B cell (primary cell): ENCODE data around the gene WDFY4. TPM values are rescaled to one million over a fixed set of nuclear protein-coding genes. Genes with fewer than 3 reads are reported as not detected.

Experiments used
- ATAC-seq: fragments of 200-7000 bp; cut with Tn5 transposase; one replicate; pipeline ENCODE4 v1.10.0; 2021; ENCODE audit warnings: low read depth, mild to moderate bottlenecking, moderate number of reproducible peaks, moderate library complexity
- CTCF ChIA-PET: fragments of 350-600 bp; sonication (Branson Sonifier 250); formaldehyde crosslinking; loops from one replicate; lab custom pipeline; 2021; ENCODE audit warnings: antibody characterized with exemption, inconsistent platforms; lab: Charles Lee
- POLR2A ChIA-PET: fragments of 350-600 bp; sonication (Branson Sonifier 250); formaldehyde crosslinking; loops from one replicate; lab custom pipeline; 2021; ENCODE audit warnings: antibody characterized with exemption; lab: Charles Lee
- DNase-seq: peaks from one replicate; pipeline ENCODE4 v3.0.0; 2013
- H2AFZ ChIP-seq: 2 replicates; pipeline ENCODE4 v1.6.1; 2012; ENCODE audit warnings: mild to moderate bottlenecking, low read depth, low read length; ENCODE audit not compliant: insufficient read depth, poor library complexity, severe bottlenecking
- H3K27ac ChIP-seq, 2 donors: 1 replicate in 1 of 2; 2 replicates in 1 of 2; pipeline ENCODE4 v1.5.1; 2012 to 2013; ENCODE audit warnings: low read length in 2 of 2, mild to moderate bottlenecking in 2 of 2, moderate library complexity in 1 of 2
- H3K27me3 ChIP-seq, 4 experiments: fragments of 200-600 bp in 1 of 4; sonication (generic) in 1 of 4; replicated peaks in 1 of 4; 1 replicate in 2 of 4; 2 replicates in 2 of 4; pipeline versions ENCODE4 v1.6.1 to v1.7.0; 2013 to 2016; ENCODE audit warnings: low read length in 3 of 4, mild to moderate bottlenecking in 2 of 4, mixed read lengths in 1 of 4, moderate library complexity in 1 of 4; ENCODE audit not compliant: insufficient read depth in 4 of 4, control insufficient read depth in 3 of 4; ENCODE audit errors: control extremely low read depth in 1 of 4
- H3K36me3 ChIP-seq, 2 experiments: replicated peaks in 1 of 2; 1 replicate in 1 of 2; 2 replicates in 1 of 2; pipeline versions ENCODE4 v1.6.1 to v1.7.1; 2013; ENCODE audit warnings: low read length in 1 of 2; ENCODE audit not compliant: insufficient read depth in 2 of 2, control insufficient read depth in 1 of 2; ENCODE audit errors: control extremely low read depth in 1 of 2, extremely low read depth in 1 of 2
- H3K4me1 ChIP-seq, 2 donors: fragments of 200-600 bp in 1 of 2; sonication (generic) in 1 of 2; 1 replicate in 1 of 2; 2 replicates in 1 of 2; pipeline versions ENCODE4 v1.5.1 to v1.6.1; 2013 to 2017; ENCODE audit warnings: low read length in 2 of 2; ENCODE audit not compliant: control insufficient read depth in 2 of 2, insufficient read depth in 2 of 2
- H3K4me2 ChIP-seq: replicated peaks from 2 replicates; pipeline ENCODE3; 2012; ENCODE audit warnings: mild to moderate bottlenecking, low read depth, low read length; ENCODE audit not compliant: poor library complexity, severe bottlenecking
- H3K4me3 ChIP-seq, 5 experiments: fragments of 200-600 bp in 1 of 5; sonication (generic) in 1 of 5; 1 replicate in 3 of 5; 2 replicates in 2 of 5; pipeline versions ENCODE4 v1.5.1 to v1.7.0; 2011 to 2016; ENCODE audit warnings: low read length in 4 of 5, mild to moderate bottlenecking in 4 of 5, low read depth in 2 of 5, control low read depth in 1 of 5, moderate library complexity in 1 of 5; ENCODE audit not compliant: insufficient read depth in 1 of 5; ENCODE audit errors: control extremely low read depth in 1 of 5, extremely low read depth in 1 of 5
- H3K79me2 ChIP-seq: fragments of 200-600 bp; sonication (generic); one replicate; pipeline ENCODE4 v1.6.0; 2016; ENCODE audit warnings: low read length; ENCODE audit not compliant: control insufficient read depth, insufficient read depth
- H3K9ac ChIP-seq: fragments of 200-600 bp; sonication (generic); 2 replicates; pipeline ENCODE4 v1.6.1; 2017; ENCODE audit warnings: mild to moderate bottlenecking, low read length, moderate library complexity
- H3K9me3 ChIP-seq, 3 donors: one replicate each; pipeline versions ENCODE4 v1.6.1 to v1.7.1; 2013; ENCODE audit warnings: low read length in 2 of 3; ENCODE audit not compliant: control insufficient read depth in 2 of 3, insufficient read depth in 1 of 3; ENCODE audit errors: control extremely low read depth in 1 of 3
- H4K20me1 ChIP-seq: 2 replicates; pipeline ENCODE4 v1.6.0; 2012; ENCODE audit warnings: mild to moderate bottlenecking, low read length; ENCODE audit not compliant: insufficient read depth, control insufficient read depth, poor library complexity, severe bottlenecking
- H3K27ac Mint-ChIP-seq: one replicate; pipeline ENCODE4 v1.8.0; 2021; ENCODE audit warnings: mixed read lengths
- H3K27me3 Mint-ChIP-seq: one replicate; pipeline ENCODE4 v1.8.0; 2021; ENCODE audit warnings: mixed read lengths
- H3K4me1 Mint-ChIP-seq: one replicate; pipeline ENCODE4 v1.8.0; 2021; ENCODE audit warnings: mixed read lengths
- H3K4me3 Mint-ChIP-seq: one replicate; pipeline ENCODE4 v1.8.0; 2021; ENCODE audit warnings: mixed read lengths
- H3K9me3 Mint-ChIP-seq: one replicate; pipeline ENCODE4 v1.8.0; 2022; ENCODE audit warnings: mixed read lengths; ENCODE audit not compliant: insufficient read depth
- EZH2 ChIP-seq: IDR thresholded peaks from 2 replicates; pipeline ENCODE4 v1.6.1; 2012; ENCODE audit warnings: borderline replicate concordance, low read depth, mild to moderate bottlenecking, moderate library complexity, low read length; ENCODE audit not compliant: insufficient read depth, poor library complexity, severe bottlenecking
- WGBS: methylation state at CpG from one replicate; pipeline ENCODE4 v1.1.5; 2013; ENCODE audit warnings: missing lambda C conversion rate; ENCODE audit not compliant: insufficient coverage; 5-methylcytosine and 5-hydroxymethylcytosine counted together
- intact Hi-C: fragments of 100-400 bp; cut with micrococcal nuclease; formaldehyde crosslinking; loops from one replicate; pipeline ENCODE4 v1.10.0; 2022
- polyA plus RNA-seq: library from polyadenylated mRNA; depleted of rRNA; stranded (reverse); fragments of >200 nt; gene quantifications from 2 replicates; pipeline ENCODE4 v1.2.3, GENCODE V29; 2012
- total RNA-seq, 2 donors: library from RNA; stranded (reverse); fragments of 120-200 nt in 1 of 2; gene quantifications; 1 replicate in 1 of 2; 2 replicates in 1 of 2; pipeline versions ENCODE4 v1.2.3 to v1.2.4, GENCODE V29; 2013 to 2022
- TF ChIP-seq, protein P1 (sequence below): fragments of 200-600 bp; IDR thresholded peaks from one replicate; pipeline ENCODE4 v1.8.0; 2022; ENCODE audit warnings: antibody characterized with exemption, mild to moderate bottlenecking

The WDFY4 gene
- total and polyA plus RNA-seq, 2 donors (not counting 1 experiment from before 2014, with no cell fraction given): 262 to 560 TPM

DNA sequence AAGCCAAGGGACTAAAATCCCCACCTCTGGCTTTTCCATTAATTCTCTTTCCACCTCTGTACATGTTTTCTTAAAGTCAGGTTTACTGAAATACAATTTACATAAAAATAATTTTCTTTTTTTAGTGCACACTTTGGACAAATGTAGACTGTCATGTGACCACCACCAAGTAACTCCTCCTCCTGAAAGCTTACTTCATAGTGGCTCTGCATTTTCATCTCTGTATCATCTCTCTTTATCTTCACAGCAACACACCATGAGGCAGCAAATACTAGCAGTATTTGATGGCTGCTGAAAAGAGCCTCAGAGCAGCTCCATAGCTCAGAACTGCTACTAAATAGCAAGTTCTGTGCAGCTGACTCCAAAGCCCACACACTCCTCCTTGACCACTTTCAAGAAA lies 17.3 kb downstream of the WDFY4 start:
- Histone ChIP-seq H4K20me1 (peaks cover 99% of the 10 kb centered on the region), H3K79me2 (peaks cover 100% of the 10 kb centered on the region), H3K36me3 (peaks cover 0 to 76% of the 10 kb centered on the region in 2 experiments), H3K27ac (peak overlapping the region in 1 of 2 donors; percentile 66), H3K27me3 (no peaks in the 10 kb centered on the region), H2AFZ (no peak overlapping the region), H3K9me3 (no peaks in the 10 kb centered on the region), H3K4me3 (no peak overlapping the region), H3K4me2 (peak overlapping the region; percentile 28), H3K4me1 (peaks cover 84 to 93% of the 10 kb centered on the region in 2 donors), H3K9ac (no peak overlapping the region)
- ATAC-seq (no peak), DNase-seq (no peak)
- POLR2A ChIA-PET: interaction anchor here (0.9 to 2.6 kb wide), 5 partner anchors 14 to 44 kb away, joined by 3 to 8 read pairs (median 6); partner anchors contain the start of gene WDFY4
- no peak for TF ChIP-seq EZH2
- TF ChIP-seq, protein P1, sequence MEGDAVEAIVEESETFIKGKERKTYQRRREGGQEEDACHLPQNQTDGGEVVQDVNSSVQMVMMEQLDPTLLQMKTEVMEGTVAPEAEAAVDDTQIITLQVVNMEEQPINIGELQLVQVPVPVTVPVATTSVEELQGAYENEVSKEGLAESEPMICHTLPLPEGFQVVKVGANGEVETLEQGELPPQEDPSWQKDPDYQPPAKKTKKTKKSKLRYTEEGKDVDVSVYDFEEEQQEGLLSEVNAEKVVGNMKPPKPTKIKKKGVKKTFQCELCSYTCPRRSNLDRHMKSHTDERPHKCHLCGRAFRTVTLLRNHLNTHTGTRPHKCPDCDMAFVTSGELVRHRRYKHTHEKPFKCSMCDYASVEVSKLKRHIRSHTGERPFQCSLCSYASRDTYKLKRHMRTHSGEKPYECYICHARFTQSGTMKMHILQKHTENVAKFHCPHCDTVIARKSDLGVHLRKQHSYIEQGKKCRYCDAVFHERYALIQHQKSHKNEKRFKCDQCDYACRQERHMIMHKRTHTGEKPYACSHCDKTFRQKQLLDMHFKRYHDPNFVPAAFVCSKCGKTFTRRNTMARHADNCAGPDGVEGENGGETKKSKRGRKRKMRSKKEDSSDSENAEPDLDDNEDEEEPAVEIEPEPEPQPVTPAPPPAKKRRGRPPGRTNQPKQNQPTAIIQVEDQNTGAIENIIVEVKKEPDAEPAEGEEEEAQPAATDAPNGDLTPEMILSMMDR: no peak
- H3K4me3 Mint-ChIP-seq: peak overlapping the region; percentile 52
- CTCF ChIA-PET: interaction anchor here (0.6 to 15.9 kb wide), 14 partner anchors 10 to 339 kb away, joined by 3 to 521 read pairs (median 6); partner anchors contain the start of gene WDFY4
- H3K27me3 Mint-ChIP-seq: no peaks in the 10 kb centered on the region
- H3K27ac Mint-ChIP-seq: peak overlapping the region; percentile 86
- H3K9me3 Mint-ChIP-seq: no peaks in the 10 kb centered on the region
- intact Hi-C loops: loop anchor here (1.0 to 5.0 kb wide), 3 partner anchors 40 to 150 kb away; no protein-coding TSS in a partner anchor
- peaks cover 94% of the 10 kb centered on the region for H3K4me1 Mint-ChIP-seq

GRCh38 chr10:48703531-48704122 lies 19.0 kb downstream of the WDFY4 start:
- H3K4me3 Mint-ChIP-seq: no peak overlapping the region
- no peaks in the 10 kb centered on the region for H3K27me3 ChIP-seq
- H3K36me3 ChIP-seq: peaks cover 2 to 76% of the 10 kb centered on the region in 2 experiments
- peaks cover 85 to 93% of the 10 kb centered on the region in 2 donors for H3K4me1 ChIP-seq
- H3K4me1 Mint-ChIP-seq: peaks cover 94% of the 10 kb centered on the region
- ChIA-PET POLR2A (interaction anchor here (0.5 kb wide), 1 partner anchor 19 kb away, joined by 3 read pairs; the partner anchor contains the start of gene WDFY4), CTCF (interaction anchor here (0.8 to 15.9 kb wide), 5 partner anchors 10 to 340 kb away, joined by 3 to 521 read pairs (median 6); no protein-coding TSS in a partner anchor)
- no peaks in the 10 kb centered on the region for H3K9me3 Mint-ChIP-seq
- ATAC-seq (no peak), DNase-seq (no peak)
- H3K9me3 ChIP-seq: no peaks in the 10 kb centered on the region
- H3K79me2 ChIP-seq: peaks cover 100% of the 10 kb centered on the region
- peaks cover 99% of the 10 kb centered on the region for H4K20me1 ChIP-seq
- H2AFZ ChIP-seq: no peak overlapping the region
- H3K4me2 ChIP-seq: peak overlapping the region; percentile 10
- peak overlapping the region in 1 of 2 donors; percentile 63 for H3K27ac ChIP-seq
- H3K9ac ChIP-seq: no peak overlapping the region
- intact Hi-C loops: loop anchor here (5.0 kb wide), 2 partner anchors 39 to 151 kb away; no protein-coding TSS in a partner anchor
- WGBS: 89% methylated on average over 5 of the region's 5 CpGs
- no peak overlapping the region for H3K4me3 ChIP-seq
- TF ChIP-seq, protein P1: no peak
- TF ChIP-seq EZH2: no peak
- H3K27me3 Mint-ChIP-seq: no peaks in the 10 kb centered on the region
- no peak overlapping the region for H3K27ac Mint-ChIP-seq
